HG03139 (cell line): ENCODE results near the gene NR2F2.
A peak's percentile ranks its signal among the peaks of the same experiment; 100 is the strongest.

ENCODE experiments used
- ATAC-seq: cut with Tn5 transposase; IDR thresholded peaks from one replicate; pipeline ENCODE4 v1.9.1; 2021; ENCODE audit not compliant: unreplicated experiment

NR2F2 gene

GRCh38 chr15:96330450-96331143 is at the start of gene NR2F2:
Gene NR2F2, plus strand, starts transcription at chr15:96330700. Its CDS starts 1,406 bp downstream, at chr15:96332106.
- ATAC-seq: peak; percentile 63

GRCh38 chr15:96285305-96285704 is 45.2 kb upstream of the NR2F2 start:
- no peak for ATAC-seq

GRCh38 chr15:96285729-96286254 is 44.7 kb upstream of the NR2F2 start:
- ATAC-seq: no peak

- no peak for ATAC-seq
These were observed 39.8 kb upstream of the NR2F2 start for GRCh38 chr15:96290679-96291078.

GRCh38 chr15:96292635-96293034 is 37.9 kb upstream of the NR2F2 start:
- no peak for ATAC-seq

GRCh38 chr15:96293441-96293840 is 37.1 kb upstream of the NR2F2 start:
- ATAC-seq: no peak

GRCh38 chr15:96294766-96295165 is 35.7 kb upstream of the NR2F2 start:
- no peak for ATAC-seq

- ATAC-seq: no peak
These were observed 34.2 kb upstream of the NR2F2 start for GRCh38 chr15:96296264-96296663.

GRCh38 chr15:96297783-96298182 is 32.7 kb upstream of the NR2F2 start:
- ATAC-seq: no peak

GRCh38 chr15:96298217-96298616 is 32.3 kb upstream of the NR2F2 start:
- no peak for ATAC-seq

- ATAC-seq: no peak
These were observed 29.7 kb upstream of the NR2F2 start for GRCh38 chr15:96300836-96301235.

GRCh38 chr15:96303503-96304056 is 26.9 kb upstream of the NR2F2 start:
- ATAC-seq: no peak

GRCh38 chr15:96304839-96305238 is 25.7 kb upstream of the NR2F2 start:
- ATAC-seq: no peak

- ATAC-seq: no peak
These were observed 24.2 kb upstream of the NR2F2 start for GRCh38 chr15:96306321-96306720.

- no peak for ATAC-seq
These were observed 22.6 kb upstream of the NR2F2 start for GRCh38 chr15:96307856-96308394.

GRCh38 chr15:96309143-96309660 is 21.3 kb upstream of the NR2F2 start:
- ATAC-seq: no peak

GRCh38 chr15:96311256-96311955 is 19.1 kb upstream of the NR2F2 start:
- ATAC-seq: no peak

- no peak for ATAC-seq
These were observed 18.6 kb upstream of the NR2F2 start for GRCh38 chr15:96311956-96312294.

GRCh38 chr15:96312641-96313335 is 17.7 kb upstream of the NR2F2 start:
- no peak for ATAC-seq

GRCh38 chr15:96314518-96314917 is 16.0 kb upstream of the NR2F2 start:
- no peak for ATAC-seq

GRCh38 chr15:96314963-96315362 is 15.5 kb upstream of the NR2F2 start:
- no peak for ATAC-seq
